Stimulated activated CD8-positive, alpha-beta memory T cell treated with anti-CD3 and anti-CD28 coated beads, Interleukin-4, amount 100 ng/mL, for 1 hour (primary cell): ENCODE results near the gene SIN3B.

Experiments
- DNase-seq, 2 donors: peaks; one replicate each; pipeline ENCODE4 v3.0.0-alpha.2; 2020; ENCODE audit warnings: low read depth in 2 of 2, low spot score in 1 of 2

The SIN3B gene

GRCh38 chr19:16908759-16909158, 79.6 kb downstream of the SIN3B start:
- DNase-seq: no peak

- DNase-seq: no peak
These were observed 81.8 kb downstream of the SIN3B start for GRCh38 chr19:16911046-16911445.

- DNase-seq: no peak
These were observed 83.6 kb downstream of the SIN3B start for GRCh38 chr19:16912780-16913179.

- DNase-seq: no peak
These were observed 85.2 kb downstream of the SIN3B start for GRCh38 chr19:16914421-16914820.

- DNase-seq: no peak
These were observed 85.9 kb downstream of the SIN3B start for GRCh38 chr19:16915135-16915534.

GRCh38 chr19:16915734-16916133, 86.5 kb downstream of the SIN3B start:
- DNase-seq: no peak

GRCh38 chr19:16917401-16917800, 88.2 kb downstream of the SIN3B start:
- DNase-seq: no peak

- no peak for DNase-seq
These were observed 90.3 kb downstream of the SIN3B start for GRCh38 chr19:16919496-16919895.

- no peak for DNase-seq
These were observed 91.8 kb downstream of the SIN3B start for GRCh38 chr19:16920816-16921529.

- no peak for DNase-seq
These were observed 92.8 kb downstream of the SIN3B start for GRCh38 chr19:16921766-16922591.

GRCh38 chr19:16922592-16922934, 93.4 kb downstream of the SIN3B start:
- no peak for DNase-seq

- no peak for DNase-seq
These were observed 93.8 kb downstream of the SIN3B start for GRCh38 chr19:16922949-16923348.

GRCh38 chr19:16927883-16928282, 98.7 kb downstream of the SIN3B start:
- no peak for DNase-seq

GRCh38 chr19:16928351-16928750, 99.2 kb downstream of the SIN3B start:
- no peak for DNase-seq

GRCh38 chr19:16928916-16929315, 99.7 kb downstream of the SIN3B start:
- DNase-seq: no peak
